Activated CD8-positive, alpha-beta T cell treated with anti-CD3 and anti-CD28 coated beads for 36 hours (primary cell): Measurements from ENCODE around the gene CLCA2. TPM values are rescaled to one million over a fixed set of nuclear protein-coding genes. Genes with fewer than 3 reads are reported as not detected.

Source experiments
- ATAC-seq: fragments of 200-7000 bp; cut with Tn5 transposase; one replicate; pipeline ENCODE4 v1.10.0; 2021; ENCODE audit warnings: mild to moderate bottlenecking, moderate library complexity
- CTCF ChIA-PET: fragments of 350-600 bp; sonication (Branson Sonifier 250); formaldehyde crosslinking; loops from one replicate; lab custom pipeline; 2021; ENCODE audit warnings: antibody characterized with exemption; lab: Charles Lee
- POLR2A ChIA-PET: fragments of 350-600 bp; sonication (Branson Sonifier 250); formaldehyde crosslinking; loops from one replicate; lab custom pipeline; 2021; ENCODE audit warnings: antibody characterized with exemption; lab: Charles Lee
- DNase-seq: peaks from one replicate; pipeline ENCODE4 v3.0.0-alpha.2; 2020
- H3K27ac Mint-ChIP-seq: one replicate; pipeline ENCODE4 v1.8.0; 2021; ENCODE audit warnings: mild to moderate bottlenecking, mixed read lengths
- H3K27me3 Mint-ChIP-seq: one replicate; pipeline ENCODE4 v1.8.0; 2021; ENCODE audit warnings: mixed read lengths
- H3K36me3 Mint-ChIP-seq: one replicate; pipeline ENCODE4 v1.8.0; 2021; ENCODE audit warnings: low read depth, mixed read lengths
- H3K4me1 Mint-ChIP-seq: one replicate; pipeline ENCODE4 v1.8.0; 2021; ENCODE audit warnings: low read depth, mixed read lengths
- H3K4me3 Mint-ChIP-seq: one replicate; pipeline ENCODE4 v1.8.0; 2021; ENCODE audit warnings: mild to moderate bottlenecking, moderate library complexity, mixed read lengths
- H3K9me3 Mint-ChIP-seq: one replicate; pipeline ENCODE4 v1.8.0; 2021; ENCODE audit warnings: mixed read lengths
- intact Hi-C: fragments of 100-400 bp; cut with micrococcal nuclease; formaldehyde crosslinking; loops from one replicate; pipeline ENCODE4 v1.10.0; 2022
- total RNA-seq, 2 experiments: library from RNA; stranded (reverse); gene quantifications; one replicate each; pipeline ENCODE4 v1.2.3, GENCODE V29; 2021
- TF ChIP-seq, protein P1 (sequence below): fragments of 200-600 bp; IDR thresholded peaks from one replicate; pipeline ENCODE4 v1.8.0; 2022; ENCODE audit warnings: antibody characterized with exemption, mild to moderate bottlenecking

Gene CLCA2
- total RNA-seq, 2 experiments from 2014 or later, result not detected

DNA sequence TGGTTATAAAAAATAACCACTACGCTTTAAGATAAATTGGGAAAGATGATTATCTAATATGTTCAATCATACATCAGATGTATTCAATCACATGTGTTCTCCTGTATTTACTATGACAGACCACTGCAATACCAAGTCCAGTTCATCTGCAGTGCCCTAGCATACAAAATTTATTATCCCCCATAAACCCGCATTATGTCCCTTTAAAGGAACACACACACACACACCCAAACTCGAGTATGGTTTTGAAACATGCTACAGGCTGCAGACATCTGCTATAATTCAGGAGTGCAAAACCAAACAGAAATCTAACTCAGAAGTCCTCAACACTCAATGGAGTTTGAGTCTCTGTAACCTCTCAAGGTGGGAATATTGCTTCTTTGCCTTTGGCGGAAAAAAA lies 42.7 kb upstream of the CLCA2 start:
- Mint-ChIP-seq H3K9me3 (peaks cover 10% of the 10 kb centered on the region), H3K27me3 (no peaks in the 10 kb centered on the region), H3K36me3 (peaks cover 26% of the 10 kb centered on the region), H3K4me3 (no peak overlapping the region), H3K4me1 (peaks cover 8% of the 10 kb centered on the region), H3K27ac (no peak overlapping the region)
- no peak for ATAC-seq
- ChIA-PET POLR2A (no interaction called here), CTCF (no interaction called here)
- TF ChIP-seq, protein P1, sequence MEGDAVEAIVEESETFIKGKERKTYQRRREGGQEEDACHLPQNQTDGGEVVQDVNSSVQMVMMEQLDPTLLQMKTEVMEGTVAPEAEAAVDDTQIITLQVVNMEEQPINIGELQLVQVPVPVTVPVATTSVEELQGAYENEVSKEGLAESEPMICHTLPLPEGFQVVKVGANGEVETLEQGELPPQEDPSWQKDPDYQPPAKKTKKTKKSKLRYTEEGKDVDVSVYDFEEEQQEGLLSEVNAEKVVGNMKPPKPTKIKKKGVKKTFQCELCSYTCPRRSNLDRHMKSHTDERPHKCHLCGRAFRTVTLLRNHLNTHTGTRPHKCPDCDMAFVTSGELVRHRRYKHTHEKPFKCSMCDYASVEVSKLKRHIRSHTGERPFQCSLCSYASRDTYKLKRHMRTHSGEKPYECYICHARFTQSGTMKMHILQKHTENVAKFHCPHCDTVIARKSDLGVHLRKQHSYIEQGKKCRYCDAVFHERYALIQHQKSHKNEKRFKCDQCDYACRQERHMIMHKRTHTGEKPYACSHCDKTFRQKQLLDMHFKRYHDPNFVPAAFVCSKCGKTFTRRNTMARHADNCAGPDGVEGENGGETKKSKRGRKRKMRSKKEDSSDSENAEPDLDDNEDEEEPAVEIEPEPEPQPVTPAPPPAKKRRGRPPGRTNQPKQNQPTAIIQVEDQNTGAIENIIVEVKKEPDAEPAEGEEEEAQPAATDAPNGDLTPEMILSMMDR, result no peak
- DNase-seq, result no peak
- intact Hi-C loops, result no loop called here

DNA sequence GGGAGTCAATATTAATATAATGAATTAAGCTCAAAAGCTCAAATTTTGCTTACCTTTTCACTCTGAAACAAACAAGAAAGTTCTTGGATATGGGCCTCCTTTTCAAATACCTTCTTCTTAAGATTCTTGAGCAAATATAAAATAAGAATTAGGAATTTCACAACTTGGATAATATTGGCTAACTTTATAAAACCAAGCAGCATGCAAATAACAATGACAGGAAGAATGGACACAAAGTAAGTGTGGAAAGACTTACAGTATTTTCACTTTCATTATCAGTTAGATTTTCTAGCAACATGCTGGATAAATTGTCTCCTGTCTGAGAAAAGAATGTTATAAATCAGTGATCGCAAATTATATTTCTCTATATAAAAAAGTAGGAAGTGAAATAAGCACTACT lies 41.1 kb upstream of the CLCA2 start:
- DNase-seq, result no peak
- H3K4me3 Mint-ChIP-seq, result peak overlapping the region; percentile 33
- ChIA-PET POLR2A (no interaction called here), CTCF (interaction anchor here (1.3 to 6.2 kb wide), 2 partner anchors 119 to 137 kb away, joined by 3 to 67 read pairs; no protein-coding TSS in a partner anchor)
- H3K36me3 Mint-ChIP-seq, result peaks cover 10% of the 10 kb centered on the region
- H3K4me1 Mint-ChIP-seq, result peaks cover 8% of the 10 kb centered on the region
- TF ChIP-seq, protein P1, result no peak
- ATAC-seq, result no peak
- intact Hi-C loops, result no loop called here
- peak overlapping the region; percentile 38 for H3K27ac Mint-ChIP-seq
- peaks cover 2% of the 10 kb centered on the region for H3K9me3 Mint-ChIP-seq
- no peaks in the 10 kb centered on the region for H3K27me3 Mint-ChIP-seq

DNA sequence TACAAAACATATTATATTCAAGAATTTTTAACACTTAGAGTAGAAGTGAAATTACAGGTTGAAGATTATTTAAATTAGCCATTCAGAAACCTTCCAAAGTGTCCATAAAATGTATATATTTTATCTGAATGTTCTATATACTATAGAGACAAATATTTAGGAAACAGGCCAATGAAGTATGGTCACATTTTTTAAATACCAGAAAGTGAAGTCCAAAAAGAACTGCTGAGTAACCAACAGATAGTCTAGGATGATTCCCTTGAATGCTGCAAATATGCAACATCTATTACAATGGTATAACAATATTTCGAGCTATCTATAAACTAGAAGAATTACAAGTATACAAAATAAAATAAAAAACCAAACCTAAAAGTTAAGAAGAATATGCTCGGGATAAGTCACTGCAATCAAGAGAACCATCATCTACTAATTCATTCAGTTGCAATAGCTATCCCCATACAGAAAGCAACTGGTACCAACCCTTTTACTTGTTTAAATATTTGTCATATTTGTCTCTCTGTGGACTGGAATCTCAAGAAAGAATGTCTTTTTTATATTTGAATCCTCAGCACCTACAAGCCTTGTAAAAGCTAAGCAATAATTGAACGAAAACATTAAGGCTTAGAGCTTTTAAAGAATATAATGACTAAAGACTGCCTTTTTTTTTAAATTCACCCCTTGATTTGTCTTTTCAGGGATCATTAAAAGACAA lies 35.9 kb upstream of the CLCA2 start:
- no peak overlapping the region for H3K4me3 Mint-ChIP-seq
- H3K27me3 Mint-ChIP-seq, result no peaks in the 10 kb centered on the region
- intact Hi-C loops, result no loop called here
- peaks cover 5% of the 10 kb centered on the region for H3K9me3 Mint-ChIP-seq
- TF ChIP-seq, protein P1, result no peak
- ATAC-seq (no peak), DNase-seq (no peak)
- ChIA-PET CTCF (interaction anchor here (1.0 to 6.2 kb wide), 3 partner anchors 42 to 114 kb away, joined by 3 to 67 read pairs (median 4); no protein-coding TSS in a partner anchor), POLR2A (no interaction called here)
- peaks cover 35% of the 10 kb centered on the region for H3K4me1 Mint-ChIP-seq
- H3K36me3 Mint-ChIP-seq, result peaks cover 14% of the 10 kb centered on the region
- no peak overlapping the region for H3K27ac Mint-ChIP-seq

DNA sequence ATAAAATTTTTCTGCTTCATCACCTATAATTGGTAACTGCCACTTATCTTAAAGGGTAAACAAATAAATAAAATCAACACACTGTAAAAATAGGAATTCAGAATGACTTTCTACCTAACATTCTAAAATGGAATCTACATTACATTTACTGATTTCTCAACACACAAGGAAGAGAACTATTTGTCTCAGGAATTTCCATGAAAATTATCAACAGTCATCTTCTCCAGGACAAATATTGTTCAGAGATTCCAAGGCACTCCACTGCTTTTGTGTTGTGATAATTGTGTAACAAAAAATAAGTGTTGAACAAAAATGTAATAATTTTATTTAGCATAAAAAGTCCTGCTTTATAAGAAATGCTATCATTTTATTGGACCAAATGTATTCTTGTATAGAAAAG lies 35.2 kb upstream of the CLCA2 start:
- Mint-ChIP-seq H3K4me3 (no peak overlapping the region), H3K9me3 (peaks cover 5% of the 10 kb centered on the region), H3K27ac (peak overlapping the region; percentile 34), H3K4me1 (peaks cover 42% of the 10 kb centered on the region), H3K27me3 (no peaks in the 10 kb centered on the region), H3K36me3 (peaks cover 14% of the 10 kb centered on the region)
- TF ChIP-seq, protein P1, result no peak
- intact Hi-C loops, result no loop called here
- ChIA-PET CTCF (interaction anchor here (1.0 to 6.2 kb wide), 3 partner anchors 9 to 114 kb away, joined by 3 to 67 read pairs (median 3); no protein-coding TSS in a partner anchor), POLR2A (no interaction called here)
- DNase-seq (no peak), ATAC-seq (no peak)

DNA sequence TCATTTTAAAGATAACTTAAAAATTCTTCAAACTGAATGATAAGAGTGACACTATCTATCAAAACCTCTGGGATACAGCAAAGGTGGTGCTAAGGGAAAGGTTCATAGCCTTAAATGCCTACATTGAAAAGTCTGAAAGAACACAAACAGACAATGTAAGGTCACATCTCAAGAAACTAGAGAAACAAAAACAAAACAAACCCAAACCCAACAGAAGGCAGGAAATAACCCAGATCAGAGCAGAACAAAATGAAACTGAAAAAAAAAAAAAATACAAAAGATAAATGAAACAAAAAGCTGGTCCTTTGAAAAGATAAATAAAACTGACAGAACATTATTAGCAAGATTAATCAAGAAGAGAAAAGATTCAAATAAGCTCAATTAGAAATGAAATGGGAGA lies 34.7 kb upstream of the CLCA2 start:
- ChIA-PET CTCF (interaction anchor here (1.0 kb wide), 1 partner anchor 9 kb away, joined by 3 read pairs; no protein-coding TSS in a partner anchor), POLR2A (no interaction called here)
- peaks cover 44% of the 10 kb centered on the region for H3K4me1 Mint-ChIP-seq
- DNase-seq (no peak), ATAC-seq (no peak)
- H3K4me3 Mint-ChIP-seq, result peak overlapping the region; percentile 58
- peaks cover 14% of the 10 kb centered on the region for H3K36me3 Mint-ChIP-seq
- TF ChIP-seq, protein P1, result no peak
- H3K9me3 Mint-ChIP-seq, result peaks cover 5% of the 10 kb centered on the region
- peak overlapping the region; percentile 89 for H3K27ac Mint-ChIP-seq
- intact Hi-C loops, result no loop called here
- H3K27me3 Mint-ChIP-seq, result no peaks in the 10 kb centered on the region
